ENCODE data around the gene LAMC2.
"Not testable (repeated sequence)": the region's sequence is repeated elsewhere in the genome, so short reads cannot be mapped to it uniquely, and the experiment has no call there.

Gene LAMC2

DNA sequence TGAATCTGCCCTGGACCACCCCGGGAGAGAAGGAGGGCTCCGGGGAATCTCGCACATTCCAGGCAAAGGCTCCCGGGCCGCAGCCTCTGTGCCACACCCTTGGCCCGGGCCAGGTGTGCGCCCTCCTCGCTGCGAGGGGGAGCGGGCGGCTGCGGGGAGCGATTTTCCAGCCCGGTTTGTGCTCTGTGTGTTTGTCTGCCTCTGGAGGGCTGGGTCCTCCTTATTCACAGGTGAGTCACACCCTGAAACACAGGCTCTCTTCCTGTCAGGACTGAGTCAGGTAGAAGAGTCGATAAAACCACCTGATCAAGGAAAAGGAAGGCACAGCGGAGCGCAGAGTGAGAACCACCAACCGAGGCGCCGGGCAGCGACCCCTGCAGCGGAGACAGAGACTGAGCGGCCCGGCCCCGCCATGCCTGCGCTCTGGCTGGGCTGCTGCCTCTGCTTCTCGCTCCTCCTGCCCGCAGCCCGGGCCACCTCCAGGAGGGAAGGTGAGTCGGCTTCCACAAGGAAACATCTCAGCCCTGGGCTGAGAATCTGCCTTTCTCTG is at the start of gene LAMC2:
LAMC2 (plus strand) TSS at position 324 of the 550 bp plus-strand sequence; CDS start at position 413, 89 bp downstream.
- DNase-seq (ENCODE audit: low spot score) = no peak

DNA sequence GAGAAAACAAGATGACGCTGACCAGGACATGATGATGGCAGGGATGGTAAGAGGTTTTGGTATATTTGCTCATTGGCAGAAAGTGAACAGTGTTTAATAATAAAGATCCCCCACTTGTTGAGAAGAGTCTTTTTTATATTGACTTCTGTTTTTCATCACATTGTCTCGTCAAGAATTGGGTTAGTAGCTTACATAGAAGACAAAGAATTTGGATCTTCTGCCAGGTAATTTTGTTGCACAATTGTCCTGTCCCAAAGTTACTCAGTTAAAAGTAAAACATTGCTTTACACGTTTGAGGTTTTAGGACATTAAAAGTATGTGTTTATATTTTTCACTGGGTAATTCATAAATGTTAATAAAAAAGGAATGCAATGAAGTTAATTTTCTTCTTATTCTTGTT is 48.3 kb upstream of the LAMC2 start:
- DNase-seq (ENCODE audit: low spot score) = no peak

DNA sequence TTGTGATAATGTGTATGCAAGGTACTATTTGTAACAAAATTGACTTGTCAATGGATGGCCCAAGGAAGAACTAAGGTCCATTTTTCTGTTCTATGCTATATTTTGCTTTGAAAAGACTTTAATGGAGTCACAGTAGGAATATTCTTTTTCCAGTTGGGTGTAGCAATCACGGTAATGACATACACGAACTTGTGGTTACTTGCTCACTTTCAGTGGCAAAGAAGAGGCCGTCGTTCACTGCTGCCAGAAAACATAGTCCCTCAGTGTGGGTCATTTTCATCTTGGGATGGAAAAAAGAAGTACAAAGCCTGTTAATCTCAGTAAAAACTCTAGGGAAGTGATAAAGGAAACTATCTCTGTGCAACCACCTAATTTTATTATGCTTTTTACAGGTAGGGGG is 47.8 kb upstream of the LAMC2 start:
- DNase-seq (ENCODE audit: low spot score) = no peak

DNA sequence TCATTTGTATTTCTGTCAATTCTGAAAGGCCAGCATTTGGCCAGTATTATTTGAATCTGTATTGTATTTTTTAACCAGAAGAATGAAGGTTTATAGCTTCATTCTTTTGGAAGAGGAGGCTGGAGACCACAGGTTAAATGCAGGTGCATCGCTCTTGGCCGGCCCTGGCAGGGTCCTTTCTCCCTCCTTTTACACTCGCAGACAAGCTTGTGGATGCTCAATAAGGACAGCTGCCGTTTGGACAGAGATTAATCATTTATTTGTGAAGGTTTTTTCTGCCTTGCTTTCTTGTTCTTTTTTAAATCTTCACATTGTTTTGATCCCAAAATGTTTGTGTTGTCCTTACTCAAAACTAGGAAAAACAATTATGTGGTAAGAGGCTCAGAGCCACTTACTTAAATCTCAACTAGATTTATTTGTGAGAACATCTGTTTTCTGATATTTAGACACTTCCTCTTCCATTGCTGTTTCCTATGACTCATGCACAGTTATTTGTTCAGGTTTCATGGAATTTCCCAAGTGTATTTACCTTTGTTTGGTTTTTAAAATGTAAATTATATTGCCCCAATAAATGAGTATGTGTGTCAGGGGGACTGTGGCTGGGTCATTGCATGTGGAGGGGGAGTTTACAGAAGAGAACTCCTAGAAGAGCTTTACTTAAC is 46.7 kb upstream of the LAMC2 start:
- no peak for DNase-seq (ENCODE audit: low spot score)

DNA sequence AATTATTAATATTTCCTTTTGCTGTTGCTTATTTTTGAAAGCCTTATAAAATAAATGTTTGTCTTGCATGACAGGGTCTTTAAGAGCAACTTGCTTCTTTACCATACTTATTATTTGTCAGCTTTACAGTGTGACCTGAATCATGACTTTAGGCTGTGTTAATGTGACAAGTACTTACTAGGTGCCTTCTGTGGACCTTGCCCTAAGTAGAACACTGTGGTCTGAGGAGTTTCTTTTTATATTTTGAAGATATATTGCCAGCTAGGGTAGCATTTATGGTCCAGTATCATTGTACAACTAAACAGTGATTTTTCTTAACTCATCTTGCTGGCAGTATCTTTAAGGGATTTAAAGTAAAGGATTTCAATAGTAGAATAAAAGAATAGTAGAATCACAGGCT is 45.4 kb upstream of the LAMC2 start:
- no peak for DNase-seq (ENCODE audit: low spot score)

DNA sequence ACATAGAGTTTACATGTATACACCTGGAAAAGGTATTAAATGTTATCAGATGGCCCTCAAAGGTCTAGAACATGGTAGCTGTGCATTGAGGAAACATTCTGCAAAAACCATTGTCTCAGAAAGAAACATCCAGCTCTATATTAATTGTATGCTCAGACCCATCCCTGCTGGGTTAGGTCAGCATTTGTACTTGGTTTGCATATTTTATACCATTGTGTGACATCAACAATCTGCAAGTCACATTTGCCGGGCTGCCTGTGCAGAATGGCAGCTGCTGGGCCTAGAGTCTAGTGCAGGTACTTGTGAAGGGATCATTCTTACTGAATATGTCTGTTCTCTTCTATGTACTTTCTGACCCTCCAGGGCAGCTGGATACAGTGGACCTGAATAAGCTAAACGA is 43.9 kb upstream of the LAMC2 start:
- DNase-seq (ENCODE audit: low spot score) = no peak

DNA sequence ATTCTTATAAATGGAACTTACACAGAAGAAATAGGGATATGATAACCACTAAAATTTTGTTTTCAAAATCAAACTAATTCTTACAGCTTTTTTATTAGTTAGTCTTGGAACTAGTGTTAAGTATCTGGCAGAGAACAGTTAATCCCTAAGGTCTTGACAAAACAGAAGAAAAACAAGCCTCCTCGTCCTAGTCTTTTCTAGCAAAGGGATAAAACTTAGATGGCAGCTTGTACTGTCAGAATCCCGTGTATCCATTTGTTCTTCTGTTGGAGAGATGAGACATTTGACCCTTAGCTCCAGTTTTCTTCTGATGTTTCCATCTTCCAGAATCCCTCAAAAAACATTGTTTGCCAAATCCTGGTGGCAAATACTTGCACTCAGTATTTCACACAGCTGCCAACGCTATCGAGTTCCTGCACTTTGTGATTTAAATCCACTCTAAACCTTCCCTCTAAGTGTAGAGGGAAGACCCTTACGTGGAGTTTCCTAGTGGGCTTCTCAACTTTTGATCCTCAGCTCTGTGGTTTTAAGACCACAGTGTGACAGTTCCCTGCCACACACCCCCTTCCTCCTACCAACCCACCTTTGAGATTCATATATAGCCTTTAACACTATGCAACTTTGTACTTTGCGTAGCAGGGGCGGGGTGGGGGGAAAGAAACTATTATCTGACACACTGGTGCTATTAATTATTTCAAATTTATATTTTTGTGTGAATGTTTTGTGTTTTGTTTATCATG is 42.3 kb upstream of the LAMC2 start:
- no peak for DNase-seq (ENCODE audit: low spot score)

DNA sequence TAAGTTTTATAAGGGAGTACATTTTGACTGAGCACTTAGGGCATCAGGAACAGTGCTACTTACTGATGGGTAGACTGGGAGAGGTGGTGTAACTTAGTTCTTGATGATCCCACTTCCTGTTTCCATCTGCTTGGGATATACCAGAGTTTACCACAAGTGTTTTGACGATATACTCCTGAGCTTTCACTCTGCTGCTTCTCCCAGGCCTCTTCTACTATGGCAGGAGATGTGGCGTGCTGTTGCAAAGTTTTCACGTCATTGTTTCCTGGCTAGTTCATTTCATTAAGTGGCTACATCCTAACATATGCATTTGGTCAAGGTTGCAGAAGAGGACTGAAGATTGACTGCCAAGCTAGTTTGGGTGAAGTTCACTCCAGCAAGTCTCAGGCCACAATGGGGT is 41.3 kb upstream of the LAMC2 start:
- DNase-seq (ENCODE audit: low spot score) = no peak

DNA sequence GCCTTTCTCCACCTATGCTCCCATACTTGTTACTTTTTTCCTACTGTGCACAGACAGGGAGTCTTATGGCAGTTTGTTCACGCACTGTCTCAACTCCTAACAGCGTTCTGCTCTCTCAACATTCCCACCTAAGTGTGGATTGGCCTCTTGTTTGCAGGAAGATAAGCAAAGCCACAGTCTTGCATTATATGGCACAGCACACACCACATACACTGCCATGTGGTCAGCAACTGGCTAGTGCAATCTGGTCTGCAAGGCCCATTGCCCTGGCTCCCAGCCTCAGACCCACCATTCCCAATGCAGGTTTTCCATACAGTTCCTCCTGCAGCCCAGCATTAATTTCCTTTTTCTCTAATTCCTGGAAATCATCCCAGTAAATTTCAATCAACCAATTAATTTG is 38.3 kb upstream of the LAMC2 start:
- DNase-seq (ENCODE audit: low spot score) = no peak

DNA sequence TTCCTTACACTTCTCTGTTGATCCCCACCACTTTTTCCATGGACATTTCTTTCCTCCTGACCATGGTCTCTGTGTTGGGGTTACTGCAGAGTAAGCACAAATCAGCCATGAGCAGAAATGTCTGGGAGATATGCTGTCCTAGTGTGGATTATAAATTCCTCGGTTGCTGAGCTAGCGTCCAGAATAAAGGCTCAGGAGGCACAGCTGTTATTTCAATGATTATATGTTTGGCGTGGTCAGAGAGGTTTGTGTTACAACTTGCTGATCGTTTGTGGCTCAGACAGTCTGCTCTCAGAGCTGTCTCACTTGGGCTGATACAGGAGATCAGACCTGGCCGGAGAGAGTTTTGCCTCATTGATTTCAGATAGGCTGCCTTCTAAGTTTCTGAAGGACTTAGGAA is 37.5 kb upstream of the LAMC2 start:
- no peak for DNase-seq (ENCODE audit: low spot score)

DNA sequence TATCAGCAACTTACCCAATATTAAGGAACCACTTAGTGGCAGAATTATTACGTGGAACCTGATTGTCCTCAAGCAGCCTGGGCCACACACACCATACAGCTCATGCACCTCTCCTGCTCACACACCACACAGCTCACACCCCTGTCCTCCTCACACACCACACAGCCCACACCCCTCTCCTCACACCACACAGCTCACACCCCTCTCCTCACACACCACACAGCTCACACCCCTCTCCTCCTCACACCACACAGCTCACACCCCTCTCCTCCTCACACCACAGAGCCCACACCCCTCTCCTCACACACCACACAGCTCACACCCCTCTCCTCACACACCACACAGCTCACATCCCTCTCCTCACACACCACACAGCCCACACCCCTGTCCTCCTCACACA is 36.8 kb upstream of the LAMC2 start:
- DNase-seq (ENCODE audit: low spot score) = no peak

DNA sequence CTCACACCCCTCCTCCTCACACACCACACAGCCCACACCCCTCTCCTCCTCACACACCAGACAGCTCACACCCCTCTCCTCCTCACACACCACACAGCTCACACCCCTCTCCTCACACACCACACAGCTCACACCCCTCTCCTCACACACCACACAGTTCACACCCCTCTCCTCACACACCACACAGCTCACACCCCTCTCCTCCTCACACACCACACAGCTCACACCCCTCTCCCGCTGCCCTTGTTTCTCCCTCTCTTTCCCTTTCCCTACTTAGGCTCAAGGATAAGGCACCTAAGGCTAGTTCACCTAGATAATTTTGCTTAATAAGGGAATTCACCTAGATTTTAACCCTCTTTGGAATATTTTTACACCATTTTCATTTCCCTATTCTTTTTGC is 36.0 kb upstream of the LAMC2 start:
- not testable (repeated sequence) for DNase-seq (ENCODE audit: low spot score)

DNA sequence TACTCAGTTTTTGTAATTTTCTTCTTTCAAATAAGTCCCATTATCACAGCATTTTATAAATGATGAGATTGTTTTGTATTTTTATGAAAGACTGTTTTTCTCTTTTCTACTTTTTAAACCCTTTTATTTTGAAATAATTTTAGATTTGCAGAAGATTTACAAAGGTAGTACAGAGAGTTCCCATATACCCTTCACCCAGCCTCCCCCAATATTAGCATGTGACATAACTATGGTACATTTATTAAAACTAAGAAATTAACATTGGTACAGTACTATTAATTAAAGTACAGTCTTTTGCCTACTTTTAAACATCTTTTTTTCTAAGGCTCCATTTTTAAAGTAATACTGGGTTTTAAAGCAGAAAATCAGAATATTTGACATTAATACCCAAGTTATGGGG is 35.6 kb upstream of the LAMC2 start:
- no peak for DNase-seq (ENCODE audit: low spot score)

DNA sequence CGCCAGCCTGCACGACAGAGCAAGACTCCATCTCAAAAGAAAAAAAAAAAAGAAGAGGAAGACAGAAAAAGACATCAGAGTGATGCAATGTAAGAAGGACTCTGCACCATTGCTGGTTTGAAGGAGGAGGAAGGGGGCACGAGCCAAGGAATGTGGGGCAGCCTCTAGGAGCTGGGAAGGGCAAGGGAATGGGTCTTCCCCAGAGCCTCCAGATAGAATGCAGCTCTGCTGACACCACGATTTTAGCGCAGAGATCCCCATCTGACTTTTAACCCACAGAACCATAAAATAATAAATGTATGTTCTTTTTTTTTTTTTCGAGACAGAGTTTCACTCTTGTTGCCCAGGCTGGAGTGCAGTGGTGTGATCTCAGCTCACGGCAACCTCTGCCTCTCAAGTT is 33.9 kb upstream of the LAMC2 start:
- no peak for DNase-seq (ENCODE audit: low spot score)

DNA sequence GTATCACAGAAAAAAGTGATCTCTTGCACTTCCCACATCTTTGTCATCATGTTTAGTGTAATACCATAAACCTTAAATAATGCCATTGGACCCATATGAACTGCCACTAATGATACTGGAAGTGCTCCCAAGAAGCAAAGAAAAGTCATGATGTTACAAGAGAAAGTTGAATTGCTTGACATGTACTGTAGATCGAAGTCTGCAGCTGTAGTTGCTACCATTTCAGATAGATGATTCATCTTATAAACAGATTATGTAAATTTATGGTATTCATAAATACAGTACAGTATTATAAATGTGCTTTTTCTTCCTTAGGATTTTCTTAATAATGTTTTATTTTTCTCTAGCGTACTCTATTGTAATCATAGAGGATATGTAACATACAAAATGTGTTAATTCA is 30.1 kb upstream of the LAMC2 start:
- DNase-seq (ENCODE audit: low spot score) = no peak

DNA sequence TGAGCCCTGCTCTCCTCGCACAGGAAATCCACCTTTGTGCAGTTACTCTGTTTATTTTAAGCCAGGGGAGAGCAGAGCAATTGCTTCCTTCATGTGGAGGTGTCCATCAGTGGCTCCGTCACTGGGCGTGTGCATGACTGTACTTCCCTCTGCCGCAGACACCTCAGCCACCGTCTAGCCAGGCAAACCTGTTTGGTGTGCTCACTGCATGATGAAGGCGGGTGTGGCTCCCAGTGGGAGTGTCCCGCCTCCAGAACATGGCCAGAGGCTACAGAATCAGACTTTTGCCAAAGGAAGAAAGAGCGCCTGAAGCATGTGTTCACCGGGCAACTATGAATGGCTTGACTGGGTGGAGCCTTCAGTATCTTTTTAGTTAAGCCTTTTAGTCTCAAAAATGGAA is 26.1 kb upstream of the LAMC2 start:
- DNase-seq (ENCODE audit: low spot score) = no peak

DNA sequence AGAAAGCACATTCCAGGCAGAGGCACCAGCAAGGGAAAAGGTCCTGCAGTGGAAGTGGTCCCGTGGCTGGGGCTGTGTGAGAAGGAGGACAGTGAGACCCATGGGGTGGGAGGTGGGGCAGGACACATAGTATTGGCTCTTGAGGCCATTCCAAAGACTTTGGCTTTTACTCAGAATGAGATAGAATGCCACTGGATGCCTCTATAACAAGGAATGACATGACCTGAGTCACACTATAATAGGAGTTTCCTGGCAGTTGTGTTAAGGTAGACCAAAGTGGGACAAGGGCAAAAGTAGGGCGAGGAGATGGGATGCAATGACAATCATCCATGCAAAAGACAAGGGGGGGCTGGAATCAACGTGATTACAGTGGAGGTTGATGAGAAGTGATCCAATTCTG is 24.7 kb upstream of the LAMC2 start:
- no peak for DNase-seq (ENCODE audit: low spot score)

DNA sequence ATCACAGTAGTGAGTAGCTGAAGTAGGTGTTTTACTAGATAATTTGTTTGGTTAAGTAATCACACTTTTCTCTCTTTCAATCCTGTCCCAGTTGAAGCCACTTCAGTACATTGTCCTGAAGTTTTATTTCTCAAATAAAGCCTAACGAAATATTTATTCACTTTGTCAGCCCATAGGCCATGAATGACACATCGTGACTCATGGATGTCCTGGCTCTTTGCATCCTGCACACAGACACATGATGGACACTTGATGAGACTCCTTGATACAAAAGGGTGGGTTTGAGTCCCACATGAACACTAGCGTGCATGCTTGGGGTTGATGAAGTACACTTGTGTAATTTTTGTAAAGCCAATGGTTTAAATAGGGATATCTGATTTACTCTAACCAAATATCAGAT is 22.7 kb upstream of the LAMC2 start:
- DNase-seq (ENCODE audit: low spot score) = no peak

DNA sequence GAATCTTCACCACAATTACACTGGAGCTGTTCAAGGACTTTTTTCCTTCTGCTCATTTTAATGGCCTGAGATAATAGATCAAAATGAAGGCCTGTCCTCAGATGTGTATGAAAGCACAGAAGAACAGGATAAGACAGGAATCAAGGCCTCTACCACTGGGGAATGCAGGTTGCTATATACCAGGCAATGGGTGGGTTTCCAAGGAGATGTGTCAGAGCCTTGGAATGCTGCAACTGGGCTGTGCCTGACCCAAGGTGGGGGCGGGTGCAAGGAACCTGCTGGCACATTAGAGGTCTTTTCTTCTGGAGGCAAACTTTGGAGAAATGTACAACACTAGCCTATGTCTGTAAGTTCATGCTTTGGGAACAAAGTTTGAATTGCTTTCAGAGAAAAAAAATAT is 21.7 kb upstream of the LAMC2 start:
- DNase-seq (ENCODE audit: low spot score) = no peak

DNA sequence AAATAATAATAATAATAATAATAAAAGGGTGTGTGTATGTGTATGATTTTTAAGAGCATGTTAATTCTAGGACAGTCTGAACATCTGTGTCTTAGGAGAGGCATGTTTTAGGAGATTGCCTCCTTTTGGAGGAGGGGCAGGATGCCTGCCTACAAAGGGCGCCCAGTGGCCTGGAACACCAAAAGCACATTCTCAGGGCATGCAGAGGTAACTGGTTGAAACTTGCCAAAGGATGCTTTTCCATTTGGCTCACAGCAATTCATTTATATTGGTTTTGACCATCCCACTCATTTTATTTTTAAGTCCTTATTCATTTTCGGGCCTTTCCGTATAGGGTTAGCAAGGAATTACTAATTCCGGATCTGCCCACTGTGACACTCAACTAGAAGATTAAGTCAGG is 21.1 kb upstream of the LAMC2 start:
- DNase-seq (ENCODE audit: low spot score) = no peak

DNA sequence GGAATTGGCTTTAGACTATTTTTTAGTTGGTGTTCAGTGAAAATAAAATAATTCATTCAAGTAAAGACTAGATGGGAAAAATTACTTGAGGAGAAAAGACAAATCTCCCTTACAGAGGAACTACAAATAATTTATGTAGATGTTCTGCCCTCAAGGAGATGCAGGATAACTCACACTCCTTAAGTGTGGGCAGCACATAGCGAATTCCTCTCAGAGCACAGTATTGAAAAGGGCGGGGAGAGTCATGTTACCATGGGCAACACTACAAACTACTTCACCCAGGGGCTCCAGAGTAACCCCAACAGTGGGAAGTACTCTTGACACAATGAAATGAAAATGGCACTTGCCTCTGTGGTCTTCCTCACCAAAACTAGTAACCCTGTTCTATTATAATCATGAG is 20.6 kb upstream of the LAMC2 start:
- no peak for DNase-seq (ENCODE audit: low spot score)

DNA sequence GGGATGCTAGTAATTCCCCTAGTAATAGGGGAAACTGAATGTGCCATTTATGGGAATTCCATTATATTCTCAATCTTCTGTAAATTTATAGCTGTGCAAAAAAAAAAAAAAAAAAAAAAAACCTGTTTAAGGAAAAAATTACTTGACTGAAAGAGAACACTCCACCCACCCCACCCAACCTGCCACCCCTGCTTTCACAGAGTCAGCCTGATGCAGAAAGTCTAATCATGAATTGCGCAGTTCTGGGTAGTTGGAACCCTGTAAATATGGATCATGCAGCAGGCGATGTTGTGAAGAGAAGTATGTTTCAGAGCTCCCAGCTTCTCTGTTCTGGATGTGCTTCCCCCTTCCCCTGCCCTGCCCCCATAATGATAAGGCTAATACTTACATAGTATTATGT is 19.6 kb upstream of the LAMC2 start:
- DNase-seq (ENCODE audit: low spot score) = no peak

DNA sequence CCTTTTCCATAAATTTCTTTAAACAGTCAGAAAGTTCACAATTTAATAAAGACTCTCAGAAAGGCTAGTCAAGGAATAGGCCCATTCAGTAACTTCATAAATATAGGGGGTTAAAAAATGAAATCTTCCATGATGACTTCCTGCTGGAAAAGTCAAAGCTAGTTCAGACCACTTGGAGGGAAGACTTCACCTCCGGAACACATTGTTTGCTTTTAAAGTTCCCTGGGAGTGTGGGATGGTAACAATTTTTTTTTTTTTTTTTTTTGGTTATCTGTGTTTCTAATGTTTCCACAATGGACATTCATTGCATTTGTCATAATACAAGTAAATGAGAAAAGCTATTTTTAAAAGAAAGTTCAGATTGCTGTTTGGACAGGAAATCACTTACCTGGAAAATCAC is 18.4 kb upstream of the LAMC2 start:
- DNase-seq (ENCODE audit: low spot score) = no peak

DNA sequence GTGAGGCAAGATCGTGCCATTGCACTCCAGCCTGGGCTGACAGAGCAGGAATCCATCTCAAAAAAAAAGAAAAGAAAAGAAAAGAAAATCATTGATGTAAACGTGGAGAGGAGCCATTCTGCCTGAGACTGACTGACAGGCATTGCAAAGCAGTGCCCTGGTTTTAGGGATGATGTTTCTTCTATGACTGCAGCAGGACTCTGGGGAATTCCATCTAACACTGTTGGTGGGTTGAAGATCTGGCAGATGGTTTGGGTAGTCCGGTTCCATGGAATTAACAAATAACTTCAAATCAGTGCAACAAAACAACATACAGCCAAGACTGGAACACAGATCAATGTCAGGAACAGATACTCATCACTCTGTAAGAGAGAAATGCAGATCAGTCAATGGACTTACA is 17.8 kb upstream of the LAMC2 start:
- DNase-seq (ENCODE audit: low spot score) = no peak

All from CD4-positive, alpha-beta T cell treated with Interleukin-15 for 4 hours (primary cell).